WI38 (cell line): ENCODE data around the gene GSDMA.

Experiments used
- H3K4me3 ChIP-seq: 2 replicates; pipeline ENCODE4 v1.5.1; 2011; ENCODE audit warnings: low read depth, mild to moderate bottlenecking, control low read depth, low read length
- CTCF ChIP-seq: IDR thresholded peaks from 2 replicates; pipeline ENCODE4 v1.5.1; 2012; ENCODE audit warnings: low read depth, mild to moderate bottlenecking, control low read depth, low read length

Gene GSDMA

GRCh38 chr17:40026816-40027613 lies 64.2 kb downstream of the GSDMA start:
- peak; percentile 74 for TF ChIP-seq CTCF
- H3K4me3 ChIP-seq: no peak overlapping the region
